Neural cell (in vitro differentiated cells): ENCODE data around the gene GJC3. TPM values are rescaled to one million over a fixed set of nuclear protein-coding genes. Genes with fewer than 3 reads are reported as not detected.
"Not testable (repeated sequence)": the region's sequence is repeated elsewhere in the genome, so short reads cannot be mapped to it uniquely, and the experiment has no call there.

ENCODE experiments used
- H2AFZ ChIP-seq: fragments of 200-600, 300-800 bp; sonication (generic), shearing (Covaris generic); 2 replicates; pipeline ENCODE4 v1.6.0; 2014; ENCODE audit warnings: low read depth, mild to moderate bottlenecking, antibody characterized with exemption, low read length, moderate library complexity
- H3F3A ChIP-seq: fragments of 200-600 bp; shearing (Covaris generic); 2 replicates; pipeline ENCODE4 v1.6.1; 2016; ENCODE audit warnings: mild to moderate bottlenecking, moderate library complexity, mixed read lengths, antibody characterized with exemption, low read length; ENCODE audit not compliant: insufficient read depth, poor library complexity, severe bottlenecking
- H3K27ac ChIP-seq: fragments of 200-600, 300-800 bp; sonication (generic), shearing (Covaris generic); 2 replicates; pipeline ENCODE4 v1.5.1; 2014; ENCODE audit warnings: mild to moderate bottlenecking, low read length, moderate library complexity
- H3K27me3 ChIP-seq: fragments of 300-800, 200-600 bp; sonication (generic), shearing (Covaris generic); 2 replicates; pipeline ENCODE4 v1.6.0; 2014; ENCODE audit warnings: mild to moderate bottlenecking, low read depth, low read length, moderate library complexity; ENCODE audit not compliant: insufficient read depth
- H3K36me3 ChIP-seq: fragments of 300-800, 200-600 bp; sonication (generic), shearing (Covaris generic); 2 replicates; pipeline ENCODE4 v1.5.1; 2014; ENCODE audit warnings: mild to moderate bottlenecking, antibody characterized with exemption, low read length, moderate library complexity; ENCODE audit not compliant: insufficient read depth
- H3K4me2 ChIP-seq: fragments of 300-800, 200-600 bp; sonication (generic), shearing (Covaris generic); 2 replicates; pipeline ENCODE4 v1.6.0; 2014; ENCODE audit warnings: mild to moderate bottlenecking, low read length
- H3K4me3 ChIP-seq: fragments of 300-800, 200-600 bp; sonication (generic), shearing (Covaris generic); 2 replicates; pipeline ENCODE4 v1.5.1; 2014; ENCODE audit warnings: mild to moderate bottlenecking, low read length, moderate library complexity
- H3K79me2 ChIP-seq: fragments of 200-600 bp; shearing (Covaris generic); replicated peaks from 2 replicates; pipeline ENCODE4 v1.6.0; 2014; ENCODE audit warnings: mild to moderate bottlenecking, low read length, moderate library complexity; ENCODE audit not compliant: insufficient read depth
- H3K9ac ChIP-seq: fragments of 300-800, 200-600 bp; sonication (generic), shearing (Covaris generic); 2 replicates; pipeline ENCODE4 v1.6.1; 2016; ENCODE audit warnings: mild to moderate bottlenecking, low read length, mixed read lengths
- H3K9me2 ChIP-seq: fragments of 200-600 bp; shearing (Covaris generic); 2 replicates; pipeline ENCODE4 v1.6.1; 2016; ENCODE audit warnings: mild to moderate bottlenecking, low read length, mixed read lengths; ENCODE audit not compliant: insufficient read depth
- H3K9me3 ChIP-seq: fragments of 200-600, 300-800 bp; sonication (generic), shearing (Covaris generic); 2 replicates; pipeline ENCODE4 v1.6.1; 2016; ENCODE audit warnings: mild to moderate bottlenecking, mixed run types, low read length, moderate library complexity, mixed read lengths
- H4K20me1 ChIP-seq: fragments of 200-600 bp; shearing (Covaris generic); 2 replicates; pipeline ENCODE4 v1.6.1; 2016; ENCODE audit warnings: mild to moderate bottlenecking, mixed run types; ENCODE audit not compliant: insufficient read depth
- EP300 ChIP-seq: fragments of 450-650 bp; conservative IDR thresholded peaks from 2 replicates; pipeline ENCODE4 v1.6.1; 2014; ENCODE audit warnings: antibody characterized with exemption, mild to moderate bottlenecking, moderate library complexity; ENCODE audit not compliant: poor library complexity, severe bottlenecking
- EZH2 ChIP-seq: fragments of 200-600, 300-800 bp; shearing (Covaris generic), sonication (generic); IDR thresholded peaks from 2 replicates; pipeline ENCODE4 v1.6.1; 2014; ENCODE audit warnings: antibody characterized with exemption, low read length, borderline replicate concordance, mild to moderate bottlenecking; ENCODE audit not compliant: insufficient read depth, poor library complexity, severe bottlenecking
- MXI1 ChIP-seq: fragments of 450-650 bp; conservative IDR thresholded peaks from 2 replicates; pipeline ENCODE4 v1.6.1; 2014; ENCODE audit warnings: antibody characterized with exemption, mild to moderate bottlenecking; ENCODE audit not compliant: poor library complexity, severe bottlenecking
- POLR2AphosphoS5 ChIP-seq: IDR thresholded peaks from 2 replicates; pipeline ENCODE4 v1.6.1; 2012
- RAD21 ChIP-seq: fragments of 450-650 bp; conservative IDR thresholded peaks from 2 replicates; pipeline ENCODE4 v1.6.1; 2014; ENCODE audit warnings: antibody characterized with exemption, mild to moderate bottlenecking, moderate library complexity
- REST ChIP-seq: IDR thresholded peaks from 2 replicates; pipeline ENCODE4 v1.6.1; 2012; ENCODE audit warnings: borderline replicate concordance
- SMC3 ChIP-seq: fragments of 450-650 bp; conservative IDR thresholded peaks from 2 replicates; pipeline ENCODE4 v1.6.1; 2014; ENCODE audit warnings: antibody characterized with exemption, mild to moderate bottlenecking, moderate library complexity; ENCODE audit not compliant: poor library complexity
- TAF1 ChIP-seq: IDR thresholded peaks from 2 replicates; pipeline ENCODE4 v1.6.1; 2012; ENCODE audit warnings: low read depth
- polyA plus RNA-seq: library from polyadenylated mRNA; depleted of rRNA; stranded (reverse); fragments of >200 nt; gene quantifications from 2 replicates; pipeline ENCODE4 v1.2.3, GENCODE V29; 2014
- TF ChIP-seq, protein P1 (sequence below): fragments of 450-650 bp; IDR thresholded peaks from 2 replicates; pipeline ENCODE4 v1.5.1; 2014; ENCODE audit warnings: antibody characterized with exemption, mild to moderate bottlenecking, moderate library complexity; ENCODE audit not compliant: poor library complexity, severe bottlenecking

Gene GJC3
- polyA plus RNA-seq, 1 donor from 2014 or later: not detected

- Histone ChIP-seq H3K27me3 (no peaks in the 10 kb centered on the region), H3K79me2 (no peaks in the 10 kb centered on the region), H3K9me3 (no peaks in the 10 kb centered on the region), H2AFZ (no peak within 1 kb of the TSS), H3K9ac (no peak within 1 kb of the TSS), H3K4me2 (no peak within 1 kb of the TSS), H3K4me3 (no peak within 1 kb of the TSS), H3K36me3 (no peaks in the 10 kb centered on the region), H3K9me2 (no peaks in the 10 kb centered on the region), H3K27ac (no peak within 1 kb of the TSS), H4K20me1 (no peaks in the 10 kb centered on the region), H3F3A (no peaks in the 10 kb centered on the region)
- TF ChIP-seq POLR2AphosphoS5: no peak
- no peak for TF ChIP-seq REST
- no peak for TF ChIP-seq TAF1
- no peak for TF ChIP-seq SMC3
- no peak for TF ChIP-seq RAD21
- no peak for TF ChIP-seq MXI1
- TF ChIP-seq, protein P1, sequence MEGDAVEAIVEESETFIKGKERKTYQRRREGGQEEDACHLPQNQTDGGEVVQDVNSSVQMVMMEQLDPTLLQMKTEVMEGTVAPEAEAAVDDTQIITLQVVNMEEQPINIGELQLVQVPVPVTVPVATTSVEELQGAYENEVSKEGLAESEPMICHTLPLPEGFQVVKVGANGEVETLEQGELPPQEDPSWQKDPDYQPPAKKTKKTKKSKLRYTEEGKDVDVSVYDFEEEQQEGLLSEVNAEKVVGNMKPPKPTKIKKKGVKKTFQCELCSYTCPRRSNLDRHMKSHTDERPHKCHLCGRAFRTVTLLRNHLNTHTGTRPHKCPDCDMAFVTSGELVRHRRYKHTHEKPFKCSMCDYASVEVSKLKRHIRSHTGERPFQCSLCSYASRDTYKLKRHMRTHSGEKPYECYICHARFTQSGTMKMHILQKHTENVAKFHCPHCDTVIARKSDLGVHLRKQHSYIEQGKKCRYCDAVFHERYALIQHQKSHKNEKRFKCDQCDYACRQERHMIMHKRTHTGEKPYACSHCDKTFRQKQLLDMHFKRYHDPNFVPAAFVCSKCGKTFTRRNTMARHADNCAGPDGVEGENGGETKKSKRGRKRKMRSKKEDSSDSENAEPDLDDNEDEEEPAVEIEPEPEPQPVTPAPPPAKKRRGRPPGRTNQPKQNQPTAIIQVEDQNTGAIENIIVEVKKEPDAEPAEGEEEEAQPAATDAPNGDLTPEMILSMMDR: no peak
- TF ChIP-seq EZH2: no peak
- no peak for TF ChIP-seq EP300
Measured at GRCh38 chr7:99975782-99976521, 46.5 kb upstream of the GJC3 start, which contains the start of gene AZGP1. AZGP1 (minus strand) TSS chr7:99976031; CDS start chr7:99976020, 11 bp downstream.

- Histone ChIP-seq H2AFZ (no peak overlapping the region), H3K36me3 (no peaks in the 10 kb centered on the region), H3K9me3 (no peaks in the 10 kb centered on the region), H3K79me2 (no peaks in the 10 kb centered on the region), H4K20me1 (no peaks in the 10 kb centered on the region), H3K27ac (no peak overlapping the region), H3K9me2 (no peaks in the 10 kb centered on the region), H3K9ac (no peak overlapping the region), H3K4me3 (no peak overlapping the region), H3K4me2 (no peak overlapping the region), H3K27me3 (no peaks in the 10 kb centered on the region), H3F3A (no peaks in the 10 kb centered on the region)
- TF ChIP-seq RAD21: no peak
- no peak for TF ChIP-seq SMC3
- no peak for TF ChIP-seq TAF1
- no peak for TF ChIP-seq EZH2
- TF ChIP-seq, protein P1: no peak
- TF ChIP-seq POLR2AphosphoS5: no peak
- no peak for TF ChIP-seq REST
- TF ChIP-seq MXI1: no peak
- no peak for TF ChIP-seq EP300
Measured at GRCh38 chr7:99974681-99975080, 45.3 kb upstream of the GJC3 start.

DNA sequence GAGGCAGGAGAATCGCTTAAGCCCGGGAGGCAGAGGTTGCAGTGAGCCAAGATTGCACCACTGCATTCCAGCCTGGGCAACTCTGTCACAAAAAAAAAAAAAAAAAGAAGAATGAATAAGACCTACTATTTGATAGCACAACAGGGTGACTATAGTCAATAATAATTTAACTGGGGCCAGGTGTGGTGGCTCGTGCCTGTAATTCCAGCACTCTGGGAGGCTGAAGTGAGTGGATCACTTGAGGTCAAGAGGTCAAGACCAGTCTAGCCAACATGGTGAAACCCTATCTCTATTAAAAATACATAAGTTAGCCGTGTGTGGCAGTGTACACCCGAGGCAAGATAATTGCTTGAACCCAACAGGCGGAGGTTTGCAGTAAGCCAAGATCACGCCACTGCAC is 44.4 kb upstream of the GJC3 start:
- not testable (repeated sequence) for H3K4me3 ChIP-seq, H3F3A ChIP-seq, H3K9me2 ChIP-seq, H3K36me3 ChIP-seq, H3K27ac ChIP-seq, H3K27me3 ChIP-seq, H4K20me1 ChIP-seq, H3K79me2 ChIP-seq, H3K4me2 ChIP-seq, H3K9ac ChIP-seq, H2AFZ ChIP-seq, H3K9me3 ChIP-seq
